Measurements from ENCODE around the gene SPATA12. TPM values are rescaled to one million over a fixed set of nuclear protein-coding genes. Genes with fewer than 3 reads are reported as not detected.
"Not testable (repeated sequence)": the region's sequence is repeated elsewhere in the genome, so short reads cannot be mapped to it uniquely, and the experiment has no call there.

Gene SPATA12
- total RNA-seq, 1 donor: not detected

DNA sequence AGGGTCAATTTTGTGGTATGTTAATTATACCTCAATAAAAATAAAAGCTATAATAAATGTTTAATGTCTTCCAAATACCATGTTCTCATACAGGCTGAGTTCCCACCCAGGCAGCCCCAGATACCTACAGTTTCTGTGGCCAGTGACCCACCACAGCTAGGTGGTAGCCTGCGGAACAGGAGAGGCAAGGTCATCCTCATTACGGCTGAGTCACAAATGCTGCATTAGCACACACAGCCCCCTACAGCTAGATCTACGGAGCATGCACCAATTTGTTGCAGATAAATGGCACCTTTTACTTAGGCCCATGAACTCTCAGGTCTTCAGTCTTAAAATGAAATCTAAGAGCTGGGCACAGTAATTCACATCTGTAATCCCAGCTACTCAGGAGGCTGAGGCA is 5.1 kb downstream of the SPATA12 start:
- Histone ChIP-seq H3K4me3 (ENCODE audit: low read length) (no peak overlapping the region), H3K4me1 (ENCODE audit: insufficient read depth, low read length) (peaks cover 53% of the 10 kb centered on the region), H3K27me3 (ENCODE audit: insufficient read depth, low read length) (no peaks in the 10 kb centered on the region), H3K9me3 (ENCODE audit: low read depth, low read length) (no peaks in the 10 kb centered on the region)

DNA sequence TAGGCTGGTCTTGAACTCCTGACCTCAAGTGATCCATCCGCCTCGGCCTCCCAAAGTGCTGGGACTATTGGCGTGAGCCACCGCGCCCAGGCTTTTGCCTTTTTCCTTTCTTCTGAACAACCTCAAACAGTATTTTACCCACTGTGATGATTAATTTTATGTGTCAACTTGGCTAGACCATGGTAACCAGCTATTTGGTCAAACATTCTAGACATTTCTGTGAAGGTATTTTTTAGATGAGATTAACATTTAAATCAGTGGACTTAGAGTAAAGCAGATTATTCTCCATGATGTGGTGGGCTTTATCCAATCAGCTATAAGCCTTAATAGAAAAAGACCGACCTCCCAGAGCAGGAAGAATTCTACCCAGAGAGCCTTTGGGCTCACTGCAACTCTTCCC is 6.0 kb downstream of the SPATA12 start:
- H3K27me3 ChIP-seq (ENCODE audit: insufficient read depth, low read length): no peaks in the 10 kb centered on the region
- H3K4me1 ChIP-seq (ENCODE audit: insufficient read depth, low read length): peaks cover 45% of the 10 kb centered on the region
- no peak overlapping the region for H3K4me3 ChIP-seq (ENCODE audit: low read length)

DNA sequence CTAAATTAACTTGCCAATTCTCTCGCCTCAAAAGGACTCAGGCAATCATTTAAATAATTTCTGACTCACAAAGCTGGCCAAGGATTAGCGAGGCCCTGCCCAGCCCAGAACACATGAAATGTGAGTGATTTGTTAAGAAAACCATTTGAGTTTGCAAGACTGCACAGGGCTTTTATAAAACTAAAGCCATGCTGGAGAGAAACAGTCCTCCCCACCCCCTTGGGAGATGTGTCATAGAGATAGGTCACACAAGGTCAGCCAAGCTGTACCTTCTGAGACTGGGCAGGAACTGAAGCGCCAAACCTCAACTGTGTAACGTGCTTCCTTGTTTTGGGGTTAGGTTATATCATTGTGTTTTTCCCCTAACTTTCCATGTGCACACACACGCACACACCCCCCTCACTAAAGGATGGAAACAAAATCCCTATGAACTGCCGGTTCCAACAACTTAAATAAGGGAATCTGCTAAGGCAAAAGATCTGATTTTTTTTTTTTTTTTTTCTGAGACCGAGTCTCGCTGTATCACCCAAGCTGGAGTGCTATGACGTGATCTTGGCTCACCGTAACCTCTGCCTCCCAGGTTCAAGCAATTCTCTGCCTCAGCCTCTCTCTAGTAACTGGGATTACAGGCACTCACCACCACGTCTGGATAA is 8.1 kb downstream of the SPATA12 start:
- no peaks in the 10 kb centered on the region for H3K9me3 ChIP-seq (ENCODE audit: low read depth, low read length)
- H3K27me3 ChIP-seq (ENCODE audit: insufficient read depth, low read length): no peaks in the 10 kb centered on the region
- H3K4me3 ChIP-seq (ENCODE audit: low read length): no peak overlapping the region
- peaks cover 29% of the 10 kb centered on the region for H3K4me1 ChIP-seq (ENCODE audit: insufficient read depth, low read length)

More for the DNA sequence above, 6.0 kb downstream of the SPATA12 start:
- no peaks in the 10 kb centered on the region for H3K9me3 ChIP-seq (ENCODE audit: low read depth, low read length)

DNA sequence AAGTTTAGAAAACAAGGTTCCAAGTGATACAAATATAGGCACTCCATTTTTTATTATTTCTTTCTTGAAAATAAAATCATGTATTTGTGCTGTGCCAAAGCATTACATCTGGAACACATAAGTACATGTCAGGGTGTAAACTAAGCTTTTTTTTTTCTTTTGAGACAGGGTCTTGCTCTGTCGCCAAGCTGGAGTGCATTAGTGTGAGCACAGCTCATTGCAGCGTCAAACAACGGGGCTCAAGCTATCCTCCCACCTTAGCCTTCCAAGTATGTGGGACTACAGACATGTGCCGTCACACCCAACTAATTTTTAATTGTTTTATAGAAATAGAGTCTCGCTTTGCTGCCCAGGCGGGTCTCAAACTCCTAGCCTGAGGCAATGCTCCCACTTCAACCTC is 9.0 kb downstream of the SPATA12 start:
- no peaks in the 10 kb centered on the region for H3K9me3 ChIP-seq (ENCODE audit: low read depth, low read length)
- H3K4me1 ChIP-seq (ENCODE audit: insufficient read depth, low read length): peaks cover 20% of the 10 kb centered on the region
- H3K27me3 ChIP-seq (ENCODE audit: insufficient read depth, low read length): no peaks in the 10 kb centered on the region
- no peak overlapping the region for H3K4me3 ChIP-seq (ENCODE audit: low read length)

DNA sequence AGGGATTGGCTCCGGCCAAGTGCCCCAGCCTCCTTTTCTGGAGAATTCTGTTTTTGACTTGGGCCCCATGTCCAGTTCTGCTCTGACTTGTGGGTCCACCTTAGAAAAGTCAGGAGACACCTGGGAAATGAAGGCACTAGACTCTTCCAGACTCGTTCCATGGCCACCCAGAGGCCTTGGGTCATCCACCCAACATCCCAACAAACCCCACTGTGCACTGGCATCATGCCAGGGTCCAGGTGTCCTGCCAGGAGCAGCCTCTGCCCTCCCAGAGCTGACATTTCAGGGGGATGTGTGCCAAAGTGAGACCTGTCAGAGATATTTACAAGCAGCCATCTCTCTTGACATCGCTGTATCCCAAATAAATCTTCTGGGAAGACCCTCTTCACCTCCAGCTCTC is 13.2 kb downstream of the SPATA12 start:
- Histone ChIP-seq H3K9me3 (ENCODE audit: low read depth, low read length) (no peaks in the 10 kb centered on the region), H3K27me3 (ENCODE audit: insufficient read depth, low read length) (peaks cover 31% of the 10 kb centered on the region), H3K4me3 (ENCODE audit: low read length) (no peak overlapping the region), H3K4me1 (ENCODE audit: insufficient read depth, low read length) (peaks cover 14% of the 10 kb centered on the region)

DNA sequence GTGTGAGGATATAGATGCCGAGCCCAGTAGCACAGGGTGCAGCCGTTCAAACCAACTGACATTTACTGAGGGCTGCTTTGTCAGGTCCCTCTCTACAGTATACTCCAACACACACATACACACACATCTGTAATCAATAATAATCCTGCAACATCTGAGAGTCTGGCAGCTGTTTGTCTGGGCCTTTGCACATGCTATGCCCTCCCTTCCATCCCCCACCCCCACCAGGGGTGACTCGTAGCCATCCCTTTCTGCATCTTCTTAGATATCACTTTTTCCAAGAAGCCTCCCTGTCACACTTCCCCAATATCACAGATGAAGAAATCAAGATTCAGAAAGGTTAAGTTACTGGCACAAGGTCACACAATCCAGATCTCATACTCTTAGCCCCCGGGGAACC is 13.7 kb downstream of the SPATA12 start:
- peaks cover 13% of the 10 kb centered on the region for H3K4me1 ChIP-seq (ENCODE audit: insufficient read depth, low read length)
- H3K27me3 ChIP-seq (ENCODE audit: insufficient read depth, low read length): peaks cover 34% of the 10 kb centered on the region
- H3K4me3 ChIP-seq (ENCODE audit: low read length): no peak overlapping the region
- no peaks in the 10 kb centered on the region for H3K9me3 ChIP-seq (ENCODE audit: low read depth, low read length)

DNA sequence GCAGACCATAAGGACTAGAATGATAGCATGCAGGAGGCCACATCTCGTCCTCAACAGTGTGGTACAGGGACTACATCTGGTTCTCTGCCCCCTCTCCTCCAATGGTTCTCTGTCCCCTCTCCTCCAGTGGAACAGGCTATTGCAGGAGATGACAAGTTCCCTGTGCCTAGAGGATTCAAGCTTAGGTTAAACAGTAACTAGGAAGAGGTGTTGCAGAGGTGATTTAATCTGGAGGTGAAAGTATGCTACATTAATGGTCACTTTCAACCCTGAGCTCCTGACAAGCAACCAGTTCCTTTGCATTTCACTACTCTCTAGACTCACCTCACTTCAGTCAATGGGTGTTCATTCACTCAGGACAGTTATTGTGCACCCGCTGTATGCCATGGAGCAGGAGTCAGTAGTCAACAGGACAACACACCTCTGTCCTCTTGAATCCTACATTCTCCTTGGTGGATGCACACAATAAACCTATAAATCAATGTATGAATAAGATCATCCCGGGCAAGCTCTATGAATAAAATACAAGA is 16.0 kb downstream of the SPATA12 start:
- Histone ChIP-seq H3K4me3 (ENCODE audit: low read length) (no peak overlapping the region), H3K4me1 (ENCODE audit: insufficient read depth, low read length) (peaks cover 18% of the 10 kb centered on the region), H3K27me3 (ENCODE audit: insufficient read depth, low read length) (peaks cover 46% of the 10 kb centered on the region), H3K9me3 (ENCODE audit: low read depth, low read length) (no peaks in the 10 kb centered on the region)

DNA sequence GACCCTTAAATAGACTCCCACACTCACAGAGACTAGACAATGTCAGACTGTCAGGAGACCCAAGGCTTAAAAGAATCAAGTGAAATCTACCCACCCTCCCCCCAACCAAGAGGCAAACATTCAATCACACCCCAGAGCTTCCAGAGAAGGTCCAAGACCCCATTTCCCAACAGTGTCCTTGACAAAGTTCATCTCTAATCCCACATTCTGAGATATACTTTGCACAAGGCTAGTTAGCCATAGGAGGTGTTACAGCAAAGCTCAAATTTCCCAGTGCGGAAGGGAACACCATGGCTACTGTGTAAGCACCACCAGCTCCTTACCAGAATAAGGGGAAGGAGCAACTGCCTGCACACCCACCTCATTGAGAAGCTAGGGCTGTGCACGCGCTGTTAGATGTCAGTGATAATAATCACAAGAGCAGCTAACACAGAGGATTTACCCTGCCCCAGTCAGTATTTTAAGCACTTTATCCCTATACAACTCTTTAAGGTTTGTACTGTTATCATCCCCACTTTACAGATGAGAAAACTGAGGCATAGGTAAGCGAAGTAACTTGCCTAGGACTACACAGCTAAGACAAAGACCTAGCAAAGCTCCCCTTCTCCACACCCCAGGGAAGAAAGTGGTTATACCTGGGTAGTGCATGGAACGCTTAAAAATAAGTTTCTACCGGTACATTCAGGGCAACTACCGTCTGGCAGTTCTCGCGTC is 17.3 kb downstream of the SPATA12 start:
- Histone ChIP-seq H3K4me3 (ENCODE audit: low read length) (peak overlapping the region; percentile 42), H3K9me3 (ENCODE audit: low read depth, low read length) (no peaks in the 10 kb centered on the region), H3K27me3 (ENCODE audit: insufficient read depth, low read length) (peaks cover 46% of the 10 kb centered on the region), H3K4me1 (ENCODE audit: insufficient read depth, low read length) (peaks cover 18% of the 10 kb centered on the region)

DNA sequence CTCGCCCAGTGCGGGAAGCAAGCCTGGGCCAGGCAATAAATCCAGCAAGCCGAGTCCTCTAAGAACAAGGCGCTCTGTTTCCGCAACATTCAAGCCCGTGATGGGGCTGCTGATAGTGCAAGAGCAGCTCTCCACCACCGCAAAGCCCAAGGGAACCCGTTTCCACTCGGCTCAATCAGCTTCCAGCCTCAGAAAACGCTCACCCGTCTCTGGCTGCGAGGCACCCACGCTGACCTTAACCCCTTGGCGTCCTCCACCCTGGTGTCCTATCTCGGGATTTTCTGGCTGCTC is 17.8 kb downstream of the SPATA12 start:
- peak overlapping the region; percentile 42 for H3K4me3 ChIP-seq (ENCODE audit: low read length)
- peaks cover 18% of the 10 kb centered on the region for H3K4me1 ChIP-seq (ENCODE audit: insufficient read depth, low read length)
- peaks cover 46% of the 10 kb centered on the region for H3K27me3 ChIP-seq (ENCODE audit: insufficient read depth, low read length)
- H3K9me3 ChIP-seq (ENCODE audit: low read depth, low read length): no peaks in the 10 kb centered on the region

DNA sequence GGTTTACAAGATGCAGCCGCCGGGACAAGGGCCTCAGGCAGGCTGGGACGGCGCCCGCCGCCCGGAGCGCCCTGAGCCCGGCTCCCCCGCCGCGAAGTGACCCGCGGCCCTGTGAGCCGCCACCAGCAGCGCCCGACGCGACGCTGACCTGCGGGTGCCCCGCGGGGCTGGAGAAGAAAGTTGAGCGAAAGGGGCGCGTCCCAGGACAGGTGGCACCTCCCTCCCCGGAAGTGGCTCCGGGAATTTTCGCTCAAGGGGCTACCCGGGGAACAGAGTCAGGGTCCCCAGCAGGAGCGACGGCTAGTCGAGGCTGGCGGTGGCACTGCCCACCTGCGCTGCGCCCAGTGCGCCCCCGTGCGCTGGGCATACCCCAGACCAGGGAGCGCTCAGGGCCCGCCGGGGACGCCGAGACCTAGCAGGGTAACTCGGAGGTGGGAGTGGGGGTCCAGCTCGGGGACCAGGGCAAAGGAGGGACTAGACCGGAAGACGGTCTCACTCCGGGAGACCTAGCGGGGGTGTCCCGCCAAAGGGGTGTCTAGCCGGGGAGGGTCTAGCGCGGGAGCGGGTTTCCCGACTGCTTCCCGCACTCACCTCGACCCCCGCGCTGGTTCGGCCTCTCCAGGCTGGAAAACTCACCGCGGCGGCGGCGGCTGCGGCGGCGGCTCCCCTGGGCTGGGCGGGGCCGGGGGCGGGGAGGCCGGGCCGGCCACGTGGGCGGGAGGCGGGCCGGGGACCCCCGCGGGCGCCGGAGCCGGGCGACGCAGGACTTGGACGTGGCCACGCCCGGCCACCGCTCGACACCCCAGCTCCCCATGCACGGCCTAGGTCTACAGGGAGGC is 18.4 kb downstream of the SPATA12 start:
- H3K27me3 ChIP-seq (ENCODE audit: insufficient read depth, low read length): peaks cover 46% of the 10 kb centered on the region
- peaks cover 18% of the 10 kb centered on the region for H3K4me1 ChIP-seq (ENCODE audit: insufficient read depth, low read length)
- H3K4me3 ChIP-seq (ENCODE audit: low read length): peak overlapping the region; percentile 42
- H3K9me3 ChIP-seq (ENCODE audit: low read depth, low read length): no peaks in the 10 kb centered on the region

DNA sequence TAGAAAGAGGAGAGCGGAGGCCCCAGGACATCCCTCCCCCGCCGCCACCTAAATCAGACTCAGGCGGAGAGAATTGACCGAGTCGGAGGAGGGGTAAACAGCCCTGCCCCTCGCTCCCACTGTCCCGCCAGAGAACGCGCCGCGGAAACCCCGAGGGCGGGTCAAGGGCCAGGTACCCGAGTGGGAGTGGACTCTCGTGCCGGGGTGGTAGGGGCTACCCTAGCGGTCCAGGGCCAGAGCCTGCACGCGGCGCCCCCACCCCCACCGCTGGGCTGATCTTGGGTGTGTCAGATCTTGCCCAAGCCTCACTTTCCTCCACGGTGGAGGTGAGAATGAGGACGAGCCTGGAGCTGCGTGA is 19.0 kb downstream of the SPATA12 start:
- Histone ChIP-seq H3K27me3 (ENCODE audit: insufficient read depth, low read length) (peaks cover 46% of the 10 kb centered on the region), H3K9me3 (ENCODE audit: low read depth, low read length) (no peaks in the 10 kb centered on the region), H3K4me1 (ENCODE audit: insufficient read depth, low read length) (peaks cover 18% of the 10 kb centered on the region), H3K4me3 (ENCODE audit: low read length) (no peak overlapping the region)

DNA sequence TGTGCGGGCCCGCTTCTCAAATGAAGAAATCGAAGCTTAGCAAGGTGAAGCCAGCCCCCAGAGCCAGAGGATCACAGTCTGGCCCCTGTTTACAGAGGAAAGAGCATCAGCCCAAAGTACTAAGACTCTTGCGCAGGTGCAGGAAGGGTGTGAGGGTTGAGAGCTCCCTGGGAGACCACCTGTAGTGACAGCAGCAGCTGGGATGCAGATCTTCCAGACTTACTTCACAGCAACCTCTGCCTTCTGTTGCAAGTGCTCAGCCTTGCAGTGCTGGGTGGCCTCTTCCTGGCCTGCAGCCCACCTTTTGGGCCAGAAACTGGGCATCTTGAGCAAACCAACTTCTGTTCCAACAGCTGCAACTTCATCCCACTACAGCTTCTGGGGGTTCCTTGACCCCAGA is 19.7 kb downstream of the SPATA12 start:
- Histone ChIP-seq H3K4me3 (ENCODE audit: low read length) (no peak overlapping the region), H3K27me3 (ENCODE audit: insufficient read depth, low read length) (peaks cover 46% of the 10 kb centered on the region), H3K4me1 (ENCODE audit: insufficient read depth, low read length) (peaks cover 18% of the 10 kb centered on the region), H3K9me3 (ENCODE audit: low read depth, low read length) (no peaks in the 10 kb centered on the region)

DNA sequence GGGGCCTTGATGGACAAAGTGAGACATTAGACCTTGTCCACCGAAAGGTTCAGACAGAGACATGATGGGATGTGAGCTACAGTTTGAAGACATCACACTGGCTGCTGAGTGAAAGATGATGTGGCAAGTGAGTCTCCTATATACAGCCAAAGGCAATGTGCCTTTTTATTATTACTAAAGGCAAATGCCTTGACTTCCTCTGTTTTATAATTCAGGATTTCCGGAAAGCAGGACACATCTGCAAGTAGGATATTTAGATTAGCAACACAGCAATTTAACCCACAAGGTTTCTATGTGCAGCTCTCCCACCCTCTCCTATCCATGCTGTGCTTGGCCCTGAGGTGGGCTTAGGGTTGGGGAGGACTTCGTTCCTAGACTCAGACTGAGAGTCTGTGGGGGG is 20.7 kb downstream of the SPATA12 start:
- H3K4me1 ChIP-seq (ENCODE audit: insufficient read depth, low read length): peaks cover 18% of the 10 kb centered on the region
- H3K4me3 ChIP-seq (ENCODE audit: low read length): no peak overlapping the region
- no peaks in the 10 kb centered on the region for H3K9me3 ChIP-seq (ENCODE audit: low read depth, low read length)
- H3K27me3 ChIP-seq (ENCODE audit: insufficient read depth, low read length): peaks cover 38% of the 10 kb centered on the region

DNA sequence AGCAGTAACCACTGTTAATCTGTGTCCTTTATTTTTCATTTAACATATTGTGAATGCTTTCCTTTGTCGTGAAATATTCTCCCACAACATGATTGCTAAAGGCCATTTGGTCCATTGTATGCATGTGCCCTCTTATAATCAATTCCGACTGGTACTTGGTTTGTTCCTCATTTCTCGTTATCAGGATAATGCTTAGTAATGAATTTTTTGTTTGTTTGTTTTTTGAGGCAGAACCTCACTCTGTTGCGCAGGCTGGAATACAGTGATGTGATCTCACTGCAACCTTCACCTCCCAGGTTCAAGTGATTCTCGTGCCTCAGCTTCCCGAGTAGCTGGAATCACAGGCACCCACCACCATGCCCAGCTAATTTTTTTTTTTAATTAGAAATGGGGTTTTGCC is 22.0 kb downstream of the SPATA12 start:
- no peaks in the 10 kb centered on the region for H3K9me3 ChIP-seq (ENCODE audit: low read depth, low read length)
- no peak overlapping the region for H3K4me3 ChIP-seq (ENCODE audit: low read length)
- H3K4me1 ChIP-seq (ENCODE audit: insufficient read depth, low read length): peaks cover 18% of the 10 kb centered on the region
- peaks cover 27% of the 10 kb centered on the region for H3K27me3 ChIP-seq (ENCODE audit: insufficient read depth, low read length)

DNA sequence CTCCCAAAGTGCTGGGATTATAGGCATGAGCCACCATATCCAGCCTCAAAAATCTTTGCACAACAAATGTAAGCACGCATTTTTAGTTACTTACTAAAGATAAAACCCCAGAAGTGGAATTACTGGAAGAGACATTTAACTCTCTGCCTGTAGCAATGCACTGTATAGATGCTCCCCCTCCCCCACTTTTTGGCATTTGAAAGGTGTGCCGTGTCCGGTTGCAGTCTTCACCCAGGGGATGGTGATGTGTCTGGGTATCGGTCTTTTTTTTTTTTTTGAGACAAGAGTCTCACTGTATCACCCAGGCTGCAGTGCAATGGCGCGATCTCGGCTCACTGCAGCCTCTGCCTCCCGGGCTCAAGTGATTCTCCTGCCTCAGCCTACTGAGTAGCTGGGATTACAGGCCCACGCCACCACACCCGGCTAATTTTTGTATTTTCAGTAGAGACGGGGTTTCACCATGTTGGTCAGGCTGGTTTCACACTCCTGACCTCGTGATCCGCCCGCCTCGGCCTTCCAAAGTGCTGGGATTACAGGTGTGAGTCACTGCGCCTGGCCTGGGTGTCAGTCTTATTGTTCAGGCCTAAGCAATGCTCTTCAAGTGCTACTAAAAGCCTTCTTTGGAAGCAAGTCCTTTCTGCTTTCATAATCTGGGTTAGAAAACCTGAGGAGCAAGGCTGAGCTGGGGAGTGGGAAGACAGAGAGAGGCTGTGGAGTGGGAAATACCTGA is 23.0 kb downstream of the SPATA12 start:
- H3K4me3 ChIP-seq (ENCODE audit: low read length); H3K9me3 ChIP-seq (ENCODE audit: low read depth, low read length): not testable (repeated sequence)
- Histone ChIP-seq H3K4me1 (ENCODE audit: insufficient read depth, low read length) (peaks cover 11% of the 10 kb centered on the region), H3K27me3 (ENCODE audit: insufficient read depth, low read length) (peaks cover 18% of the 10 kb centered on the region)

Measured in mononuclear cell (primary cell).